ENCODE data around the gene CAMTA1.

The CAMTA1 gene

DNA sequence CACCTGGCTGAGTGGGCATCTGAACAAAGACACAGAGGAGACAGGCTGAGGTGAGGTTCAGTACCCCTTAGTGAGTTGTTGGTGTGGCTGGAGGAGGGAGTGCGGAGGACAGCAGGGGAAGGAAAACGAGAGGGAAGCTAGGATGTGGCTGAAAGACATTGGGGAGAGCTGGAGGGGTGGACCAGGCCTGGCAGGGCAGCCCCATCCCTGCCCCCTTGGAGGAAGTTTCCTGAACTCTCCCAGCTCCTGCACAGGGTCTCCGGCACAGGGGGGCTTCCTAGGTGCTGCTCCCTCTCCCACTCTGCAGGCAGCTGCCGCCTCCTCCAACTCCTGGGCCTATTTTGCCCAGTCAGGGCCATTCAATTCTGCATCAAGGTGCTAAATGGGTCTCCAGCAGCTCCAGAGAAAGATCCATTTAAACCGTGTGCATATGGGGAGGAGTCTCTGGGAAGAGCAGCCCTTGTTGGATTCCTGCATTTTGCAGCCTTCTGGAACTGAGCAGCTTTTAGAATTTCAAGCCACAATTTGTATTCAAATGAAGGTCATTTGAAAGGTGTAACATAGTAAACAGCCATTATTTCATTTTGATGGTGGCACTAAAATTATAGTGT is 193.9 kb downstream of the CAMTA1 start:
- DNase-seq (ENCODE audit: low spot score): no peak

- DNase-seq (ENCODE audit: low spot score): no peak
Observed at GRCh38 chr1:6981595-6981994, 196.3 kb downstream of the CAMTA1 start.

DNA sequence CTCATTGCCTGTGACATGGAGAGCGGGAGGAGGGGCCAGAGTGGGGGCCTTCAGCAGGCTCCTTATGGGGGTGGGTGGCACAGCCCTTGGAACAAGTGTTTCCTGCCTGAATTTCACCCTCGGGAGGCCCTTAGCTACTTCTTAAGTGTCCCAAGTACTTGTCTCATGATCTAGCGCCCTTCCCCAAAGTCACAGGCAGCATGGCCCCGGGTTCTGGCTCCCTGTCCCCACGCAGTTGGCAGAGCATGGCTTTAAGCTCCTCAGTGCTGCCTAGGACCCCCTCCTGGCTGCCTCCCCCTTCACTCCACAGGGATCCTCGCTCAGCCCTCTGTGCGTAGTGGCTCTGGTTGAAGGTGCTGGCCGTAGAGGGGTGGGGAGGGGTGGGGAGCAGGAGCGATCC is 197.2 kb downstream of the CAMTA1 start:
- no peak for DNase-seq (ENCODE audit: low spot score)

GRCh38 chr1:6982860-6983259 is 197.6 kb downstream of the CAMTA1 start:
- DNase-seq (ENCODE audit: low spot score): no peak

- no peak for DNase-seq (ENCODE audit: low spot score)
Observed at GRCh38 chr1:6984536-6984935, 199.3 kb downstream of the CAMTA1 start.

- peak; percentile 65 for DNase-seq (ENCODE audit: low spot score)
Observed at GRCh38 chr1:6984986-6985385, 199.7 kb downstream of the CAMTA1 start.

DNA sequence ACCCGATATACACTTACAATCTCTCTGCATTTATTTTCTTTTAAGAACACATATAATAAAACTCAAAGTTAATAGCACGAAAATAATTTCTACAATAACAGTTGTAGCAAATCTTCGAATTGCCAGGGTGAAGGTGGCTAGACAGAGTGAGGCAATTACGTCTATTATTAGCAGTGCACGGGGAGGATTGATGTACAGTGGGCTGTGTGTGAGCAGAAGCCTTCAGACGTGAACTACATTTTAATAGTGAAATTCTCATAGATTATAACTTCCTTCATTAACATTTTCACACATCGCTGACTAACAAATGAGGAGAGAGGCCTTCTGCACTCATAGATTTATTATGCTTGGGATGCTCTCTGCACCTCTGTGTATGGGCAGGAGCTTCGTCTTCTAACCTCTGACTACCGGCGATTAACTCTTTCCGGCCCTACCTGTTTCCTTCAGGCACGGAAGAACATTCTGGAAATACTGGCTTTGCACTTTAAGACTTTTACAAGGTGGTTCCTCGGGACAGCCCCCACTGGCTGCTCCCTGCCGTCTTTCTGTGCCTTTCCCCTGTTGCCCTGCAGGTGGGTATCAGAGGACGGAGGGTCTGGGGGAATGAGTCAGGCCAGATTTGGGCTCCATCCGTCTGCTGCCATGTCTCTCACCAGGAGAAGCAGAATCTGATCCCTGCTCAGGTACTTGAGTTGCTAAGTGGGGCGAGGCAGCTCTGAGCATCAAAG is 200.5 kb downstream of the CAMTA1 start:
- DNase-seq (ENCODE audit: low spot score): no peak

- DNase-seq (ENCODE audit: low spot score): no peak
Observed at GRCh38 chr1:6986281-6986680, 201.0 kb downstream of the CAMTA1 start.

GRCh38 chr1:6987940-6988339 is 202.7 kb downstream of the CAMTA1 start:
- DNase-seq (ENCODE audit: low spot score): no peak

DNA sequence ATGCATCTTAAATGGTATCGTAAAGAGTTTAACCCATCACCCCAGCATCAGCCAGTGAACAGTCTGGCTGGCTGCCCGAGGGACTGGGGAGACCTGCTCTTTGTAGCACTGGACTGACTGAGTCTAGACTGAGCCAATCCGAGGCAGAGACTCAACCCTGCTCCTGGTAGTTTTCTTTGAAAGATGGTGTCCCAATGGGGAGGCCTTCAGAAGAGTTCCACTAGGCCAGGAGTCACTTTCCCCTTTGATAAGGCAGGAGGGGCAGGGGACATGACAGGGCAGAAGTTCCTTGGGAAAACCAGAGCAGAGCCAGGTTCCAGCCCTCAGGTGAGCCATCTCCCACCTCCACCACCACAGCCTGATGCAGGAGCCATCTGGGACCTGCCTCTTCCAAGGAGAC is 203.5 kb downstream of the CAMTA1 start:
- no peak for DNase-seq (ENCODE audit: low spot score)

GRCh38 chr1:6989212-6990159 is 204.2 kb downstream of the CAMTA1 start:
- no peak for DNase-seq (ENCODE audit: low spot score)

DNA sequence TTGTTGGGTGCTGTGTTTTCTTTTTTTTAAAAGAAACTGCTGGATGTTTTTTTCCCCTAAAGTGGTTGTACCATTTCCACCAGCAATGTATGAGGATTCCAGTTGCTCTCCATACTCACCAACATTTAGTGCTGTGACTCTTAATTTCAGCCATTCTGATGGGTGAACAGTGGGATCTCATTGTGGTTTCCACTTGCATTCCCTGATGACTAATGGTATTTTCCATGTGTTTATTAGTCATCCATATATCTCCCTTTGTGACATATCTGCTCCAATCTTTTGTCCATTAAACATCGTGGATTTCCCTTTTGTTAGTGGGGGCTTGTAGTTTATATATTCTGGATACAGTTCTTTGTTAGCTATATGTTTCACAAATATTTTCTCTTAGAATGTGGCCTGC is 206.0 kb downstream of the CAMTA1 start:
- DNase-seq (ENCODE audit: low spot score): no peak

GRCh38 chr1:6995789-6996188 is 210.5 kb downstream of the CAMTA1 start:
- no peak for DNase-seq (ENCODE audit: low spot score)

DNA sequence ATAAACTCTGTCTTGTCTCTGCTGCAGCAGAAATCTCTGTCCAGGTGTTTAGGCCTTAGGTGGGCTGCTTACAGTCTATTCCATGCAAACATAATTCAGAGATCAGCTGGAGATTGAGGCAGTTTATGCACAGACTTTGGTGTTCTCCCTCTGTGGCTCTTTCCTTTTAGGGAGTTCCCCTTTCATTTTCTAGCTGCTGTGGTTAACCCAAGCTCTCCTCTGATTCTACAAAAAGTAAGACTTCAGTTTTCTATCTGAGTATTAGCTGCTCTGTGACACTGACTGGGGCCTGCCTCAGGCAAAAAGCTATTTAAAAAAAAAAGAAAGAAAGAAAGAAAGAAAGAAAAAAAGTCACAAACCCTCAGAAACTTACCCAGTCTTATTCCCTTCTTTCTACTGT is 211.1 kb downstream of the CAMTA1 start:
- no peak for DNase-seq (ENCODE audit: low spot score)

DNA sequence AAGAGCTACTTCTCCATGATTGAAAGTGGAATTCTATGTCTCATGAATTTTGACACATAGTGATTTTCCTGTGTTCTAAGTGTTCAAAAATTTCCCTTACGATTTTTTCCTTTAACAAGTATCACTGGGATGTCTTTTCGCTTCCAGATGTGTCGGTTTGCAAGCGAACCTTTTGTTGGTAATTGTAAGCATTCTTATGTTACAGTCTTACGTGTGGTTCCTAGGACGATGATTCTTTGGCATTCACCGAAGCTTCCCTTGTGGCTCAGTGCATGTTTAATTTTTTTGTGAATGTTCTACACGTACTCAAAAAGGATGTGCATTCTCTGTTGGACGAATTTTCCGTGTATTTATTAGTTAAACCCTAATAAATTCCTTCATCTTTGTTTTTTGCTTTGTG is 211.6 kb downstream of the CAMTA1 start:
- DNase-seq (ENCODE audit: low spot score): no peak

DNA sequence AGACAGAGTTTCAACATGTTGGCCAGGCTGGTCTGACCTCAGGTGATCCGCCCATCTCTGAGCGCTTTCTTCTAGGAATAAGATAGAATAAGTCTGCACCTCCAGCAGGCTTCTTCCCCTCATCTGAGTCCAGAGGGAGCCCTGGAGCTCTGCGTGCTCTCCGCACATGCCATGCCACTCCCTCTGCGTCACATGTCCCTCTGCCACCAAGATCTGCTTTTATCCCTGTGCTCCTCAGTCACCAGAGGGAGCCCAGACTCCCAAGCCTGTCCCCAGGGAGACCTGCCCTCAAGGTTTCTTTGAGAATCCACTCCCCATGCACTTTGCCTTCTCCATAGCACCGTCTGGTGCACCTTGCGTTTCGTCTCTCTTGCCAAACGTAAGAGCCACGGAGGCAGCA is 213.0 kb downstream of the CAMTA1 start:
- no peak for DNase-seq (ENCODE audit: low spot score)

GRCh38 chr1:6999826-7000225 is 214.6 kb downstream of the CAMTA1 start:
- no peak for DNase-seq (ENCODE audit: low spot score)

- DNase-seq (ENCODE audit: low spot score): no peak
Observed at GRCh38 chr1:7000720-7001119, 215.5 kb downstream of the CAMTA1 start.

DNA sequence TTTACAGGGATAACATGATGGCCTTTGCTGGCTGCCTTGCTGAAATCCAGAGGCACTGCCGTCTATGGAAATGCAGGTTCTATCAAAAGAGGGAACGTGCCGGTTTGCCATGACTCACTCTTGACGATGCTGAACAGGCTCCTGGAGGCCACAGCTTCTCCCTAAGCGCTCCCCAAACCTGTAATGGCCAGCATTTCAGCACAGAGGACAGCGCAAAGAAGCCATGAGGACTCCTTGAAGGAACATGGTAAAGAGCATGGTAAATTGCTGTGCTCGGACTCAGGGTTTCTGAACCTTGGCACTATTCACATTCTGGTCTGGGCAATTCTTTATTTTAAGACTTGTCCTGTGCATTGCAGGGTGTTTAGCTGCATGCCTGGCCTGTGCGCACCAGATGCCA is 217.5 kb downstream of the CAMTA1 start:
- no peak for DNase-seq (ENCODE audit: low spot score)

- no peak for DNase-seq (ENCODE audit: low spot score)
Observed at GRCh38 chr1:7003676-7004075, 218.4 kb downstream of the CAMTA1 start.

GRCh38 chr1:7004181-7004580 is 218.9 kb downstream of the CAMTA1 start:
- no peak for DNase-seq (ENCODE audit: low spot score)

- DNase-seq (ENCODE audit: low spot score): no peak
Observed at GRCh38 chr1:7005762-7006161, 220.5 kb downstream of the CAMTA1 start.

Measured in Ammon's horn (tissue), 1 donor.